ENCODE data around the gene ME3. TPM values are rescaled to one million over a fixed set of nuclear protein-coding genes. Genes with fewer than 3 reads are reported as not detected.
"Not testable (repeated sequence)": the region's sequence is repeated elsewhere in the genome, so short reads cannot be mapped to it uniquely, and the experiment has no call there.

Gene ME3
- total RNA-seq, 3 donors from 2014 or later, result 29.3 to 51.2 (median 31.8) TPM

- no peak overlapping the region for H3K4me3 ChIP-seq
- TF ChIP-seq, protein P1, sequence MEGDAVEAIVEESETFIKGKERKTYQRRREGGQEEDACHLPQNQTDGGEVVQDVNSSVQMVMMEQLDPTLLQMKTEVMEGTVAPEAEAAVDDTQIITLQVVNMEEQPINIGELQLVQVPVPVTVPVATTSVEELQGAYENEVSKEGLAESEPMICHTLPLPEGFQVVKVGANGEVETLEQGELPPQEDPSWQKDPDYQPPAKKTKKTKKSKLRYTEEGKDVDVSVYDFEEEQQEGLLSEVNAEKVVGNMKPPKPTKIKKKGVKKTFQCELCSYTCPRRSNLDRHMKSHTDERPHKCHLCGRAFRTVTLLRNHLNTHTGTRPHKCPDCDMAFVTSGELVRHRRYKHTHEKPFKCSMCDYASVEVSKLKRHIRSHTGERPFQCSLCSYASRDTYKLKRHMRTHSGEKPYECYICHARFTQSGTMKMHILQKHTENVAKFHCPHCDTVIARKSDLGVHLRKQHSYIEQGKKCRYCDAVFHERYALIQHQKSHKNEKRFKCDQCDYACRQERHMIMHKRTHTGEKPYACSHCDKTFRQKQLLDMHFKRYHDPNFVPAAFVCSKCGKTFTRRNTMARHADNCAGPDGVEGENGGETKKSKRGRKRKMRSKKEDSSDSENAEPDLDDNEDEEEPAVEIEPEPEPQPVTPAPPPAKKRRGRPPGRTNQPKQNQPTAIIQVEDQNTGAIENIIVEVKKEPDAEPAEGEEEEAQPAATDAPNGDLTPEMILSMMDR (IDR thresholded peaks at IDR 0.05), result no peak
- no peaks in the 10 kb centered on the region for H3K36me3 ChIP-seq (ENCODE audit: low read depth)
- no peak for DNase-seq
- intact Hi-C loops (cut with DNase I, micrococcal nuclease), result no loop called here
- ATAC-seq, result no peak
- no peaks in the 10 kb centered on the region for H3K9me3 ChIP-seq
- H3K4me1 ChIP-seq (ENCODE audit: low read depth), result no peaks in the 10 kb centered on the region
Measured at GRCh38 chr11:86418513-86418912, 253.9 kb downstream of the ME3 start.

DNA sequence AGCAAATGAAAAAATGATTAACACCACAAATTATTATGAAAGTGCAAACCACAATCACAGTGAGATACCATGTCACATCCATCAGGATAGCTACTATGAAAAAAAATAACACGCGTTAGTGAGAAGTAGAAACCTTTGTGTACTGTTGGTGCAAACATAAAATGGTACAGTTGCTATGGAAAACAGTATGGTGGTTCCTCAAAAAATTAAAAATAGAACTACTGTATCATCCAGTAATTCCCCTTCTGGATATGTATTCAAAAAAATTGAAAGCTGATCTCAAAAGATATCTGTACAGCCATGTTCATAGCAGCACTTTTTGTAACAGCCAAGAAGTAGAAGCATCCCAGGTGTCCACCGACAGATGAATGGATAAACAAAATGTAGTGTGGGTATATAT lies 254.3 kb downstream of the ME3 start:
- Histone ChIP-seq H3K36me3 (ENCODE audit: low read depth) (no peaks in the 10 kb centered on the region), H3K9me3 (no peaks in the 10 kb centered on the region), H3K4me3 (no peak overlapping the region), H3K4me1 (ENCODE audit: low read depth) (no peaks in the 10 kb centered on the region)
- ATAC-seq, result no peak
- TF ChIP-seq, protein P1 (IDR thresholded peaks at IDR 0.05), result no peak
- intact Hi-C loops (cut with DNase I, micrococcal nuclease), result no loop called here
- DNase-seq, result no peak

DNA sequence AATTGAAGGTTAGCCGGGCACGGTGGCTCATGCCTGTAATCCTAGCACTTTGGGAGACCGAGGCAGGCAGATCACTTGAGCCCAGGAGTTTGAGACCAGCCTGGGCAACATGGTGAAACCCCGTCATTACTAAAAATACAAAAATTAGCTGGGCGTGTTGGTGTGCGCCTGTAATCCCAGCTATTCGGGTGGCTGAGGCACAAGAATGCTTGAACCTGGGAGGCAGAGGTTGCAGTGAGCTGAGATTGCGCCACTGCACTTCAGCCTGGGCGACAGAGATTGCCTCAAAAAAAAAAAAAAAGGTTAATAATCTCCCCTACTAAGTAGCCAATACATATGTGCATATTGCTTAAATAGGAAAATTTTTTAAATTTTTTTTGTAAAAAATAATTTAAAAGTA lies 255.5 kb downstream of the ME3 start:
- H3K9me3 ChIP-seq; intact Hi-C loops (cut with DNase I, micrococcal nuclease): not testable (repeated sequence)

GRCh38 chr11:86416494-86416893 lies 255.9 kb downstream of the ME3 start:
- intact Hi-C loops (cut with DNase I, micrococcal nuclease), result no loop called here
- no peaks in the 10 kb centered on the region for H3K4me1 ChIP-seq (ENCODE audit: low read depth)
- TF ChIP-seq, protein P1 (IDR thresholded peaks at IDR 0.05), result no peak
- ATAC-seq (no peak), DNase-seq (no peak)
- no peak overlapping the region for H3K4me3 ChIP-seq
- no peaks in the 10 kb centered on the region for H3K9me3 ChIP-seq
- H3K36me3 ChIP-seq (ENCODE audit: low read depth), result no peaks in the 10 kb centered on the region

More for the DNA sequence above, 255.5 kb downstream of the ME3 start:
- not testable (repeated sequence) for H3K4me1 ChIP-seq (ENCODE audit: low read depth); ATAC-seq; H3K36me3 ChIP-seq (ENCODE audit: low read depth); H3K4me3 ChIP-seq; DNase-seq

- TF ChIP-seq, protein P1 (IDR thresholded peaks at IDR 0.05), result no peak
- Histone ChIP-seq H3K9me3 (no peaks in the 10 kb centered on the region), H3K36me3 (ENCODE audit: low read depth) (no peaks in the 10 kb centered on the region), H3K4me1 (ENCODE audit: low read depth) (no peaks in the 10 kb centered on the region), H3K4me3 (no peak overlapping the region)
- intact Hi-C loops (cut with DNase I, micrococcal nuclease), result no loop called here
- ATAC-seq (no peak), DNase-seq (no peak)
Measured at GRCh38 chr11:86415026-86415425, 257.4 kb downstream of the ME3 start.

GRCh38 chr11:86414032-86414431 lies 258.4 kb downstream of the ME3 start:
- DNase-seq (no peak), ATAC-seq (no peak)
- TF ChIP-seq, protein P1 (IDR thresholded peaks at IDR 0.05), result no peak
- intact Hi-C loops (cut with DNase I, micrococcal nuclease), result no loop called here
- no peaks in the 10 kb centered on the region for H3K9me3 ChIP-seq
- H3K4me1 ChIP-seq (ENCODE audit: low read depth), result no peaks in the 10 kb centered on the region
- H3K36me3 ChIP-seq (ENCODE audit: low read depth), result no peaks in the 10 kb centered on the region
- H3K4me3 ChIP-seq, result no peak overlapping the region

All from mucosa of descending colon (tissue), 3 donors.